ENCODE measurements around the gene STMN1. TPM values are rescaled to one million over a fixed set of nuclear protein-coding genes. Genes with fewer than 3 reads are reported as not detected.

STMN1 gene
- total RNA-seq, 4 donors from 2014 or later = 21.8 to 33.6 (median 28.1) TPM

DNA sequence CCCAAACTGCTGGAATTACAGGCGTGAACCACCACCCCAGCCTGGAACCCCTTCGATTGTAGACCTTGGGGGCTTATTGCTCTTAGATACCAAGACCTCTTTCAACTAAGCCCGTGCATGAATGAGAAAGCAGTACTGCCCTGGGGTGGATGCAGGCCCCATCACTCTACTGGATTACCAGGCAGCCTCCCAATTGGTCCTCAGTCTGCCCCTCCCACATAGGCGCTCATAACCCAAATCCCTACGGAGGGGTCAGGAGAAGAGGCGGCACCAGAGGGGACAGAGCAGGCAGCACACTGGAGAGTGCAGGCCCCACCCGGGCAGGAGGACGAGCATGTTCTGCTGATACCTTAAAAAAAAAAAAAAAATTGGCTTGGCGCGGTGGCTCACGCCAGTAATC lies 12.4 kb upstream of the STMN1 start:
- TF ChIP-seq, protein P1, sequence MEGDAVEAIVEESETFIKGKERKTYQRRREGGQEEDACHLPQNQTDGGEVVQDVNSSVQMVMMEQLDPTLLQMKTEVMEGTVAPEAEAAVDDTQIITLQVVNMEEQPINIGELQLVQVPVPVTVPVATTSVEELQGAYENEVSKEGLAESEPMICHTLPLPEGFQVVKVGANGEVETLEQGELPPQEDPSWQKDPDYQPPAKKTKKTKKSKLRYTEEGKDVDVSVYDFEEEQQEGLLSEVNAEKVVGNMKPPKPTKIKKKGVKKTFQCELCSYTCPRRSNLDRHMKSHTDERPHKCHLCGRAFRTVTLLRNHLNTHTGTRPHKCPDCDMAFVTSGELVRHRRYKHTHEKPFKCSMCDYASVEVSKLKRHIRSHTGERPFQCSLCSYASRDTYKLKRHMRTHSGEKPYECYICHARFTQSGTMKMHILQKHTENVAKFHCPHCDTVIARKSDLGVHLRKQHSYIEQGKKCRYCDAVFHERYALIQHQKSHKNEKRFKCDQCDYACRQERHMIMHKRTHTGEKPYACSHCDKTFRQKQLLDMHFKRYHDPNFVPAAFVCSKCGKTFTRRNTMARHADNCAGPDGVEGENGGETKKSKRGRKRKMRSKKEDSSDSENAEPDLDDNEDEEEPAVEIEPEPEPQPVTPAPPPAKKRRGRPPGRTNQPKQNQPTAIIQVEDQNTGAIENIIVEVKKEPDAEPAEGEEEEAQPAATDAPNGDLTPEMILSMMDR (IDR thresholded peaks at IDR 0.05) = no peak
- no peak for TF ChIP-seq POLR2AphosphoS5 (IDR thresholded peaks at IDR 0.05)
- H3K27me3 ChIP-seq = no peaks in the 10 kb centered on the region
- 92% methylated on average over 11 of the region's 11 CpGs for WGBS

DNA sequence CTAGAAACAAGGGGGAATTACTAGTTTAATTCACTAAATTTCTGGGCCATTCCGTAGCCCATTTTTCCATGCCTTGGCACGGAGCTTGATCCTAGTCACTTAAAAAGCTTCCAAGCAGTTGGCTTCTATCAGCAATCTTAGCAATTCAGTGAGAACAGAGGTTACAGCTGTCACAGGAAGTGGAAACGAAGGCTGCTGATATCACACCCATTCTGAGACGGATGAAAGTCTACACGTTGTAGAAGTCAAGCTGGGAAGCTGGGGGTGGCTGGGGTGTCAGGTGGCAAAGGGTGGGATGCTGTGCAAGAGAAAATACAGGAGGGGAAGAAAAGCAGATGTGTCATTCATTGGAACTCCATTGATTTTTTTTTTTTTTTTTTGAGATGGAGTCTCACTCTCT lies 11.8 kb upstream of the STMN1 start:
- Histone ChIP-seq H3K27ac (no peak overlapping the region), H3K9me3 (no peaks in the 10 kb centered on the region), H3K4me1 (peaks cover 13% of the 10 kb centered on the region), H3K36me3 (no peaks in the 10 kb centered on the region), H3K4me3 (no peak overlapping the region), H3K27me3 (no peaks in the 10 kb centered on the region)
- DNase-seq (ENCODE audit: low spot score in 2 of 2) = no peak
- TF ChIP-seq EP300 (IDR thresholded peaks at IDR 0.05) (no peak), POLR2AphosphoS5 (IDR thresholded peaks at IDR 0.05) (no peak), POLR2A (IDR thresholded peaks at IDR 0.05) (no peak)
- TF ChIP-seq, protein P1 (IDR thresholded peaks at IDR 0.05) = no peak
- 60% methylated on average over 5 of the region's 5 CpGs for WGBS

More for the DNA sequence above, 12.4 kb upstream of the STMN1 start:
- no peak for DNase-seq (ENCODE audit: low spot score in 2 of 2)
- Histone ChIP-seq H3K36me3 (no peaks in the 10 kb centered on the region), H3K27ac (no peak overlapping the region), H3K4me3 (no peak overlapping the region), H3K9me3 (no peaks in the 10 kb centered on the region), H3K4me1 (peaks cover 19% of the 10 kb centered on the region)

DNA sequence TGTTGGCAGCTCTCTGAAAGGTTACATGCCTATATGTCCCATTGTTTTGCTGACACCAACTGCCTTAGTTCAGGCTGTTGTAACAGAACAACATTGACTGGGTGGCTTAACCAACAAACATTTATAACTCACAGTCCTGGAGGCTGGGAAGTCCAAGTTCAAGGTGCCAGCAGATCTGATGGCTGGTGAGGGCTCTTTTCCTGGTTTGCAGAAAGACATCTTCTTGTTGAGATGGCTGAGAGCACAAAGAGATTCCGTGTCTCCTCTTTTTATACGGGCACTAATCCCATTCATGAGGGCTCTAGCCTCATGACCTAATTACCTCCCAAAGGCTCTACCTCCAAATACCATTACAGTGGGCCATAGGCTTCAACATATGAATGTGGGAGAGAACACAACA lies 10.2 kb upstream of the STMN1 start:
- Histone ChIP-seq H3K36me3 (no peaks in the 10 kb centered on the region), H3K4me3 (no peak overlapping the region), H3K4me1 (no peaks in the 10 kb centered on the region), H3K9me3 (no peaks in the 10 kb centered on the region), H3K27ac (no peak overlapping the region), H3K27me3 (no peaks in the 10 kb centered on the region)
- 96% methylated on average over 2 of the region's 2 CpGs for WGBS
- no peak for DNase-seq (ENCODE audit: low spot score in 2 of 2)
- TF ChIP-seq POLR2AphosphoS5 (IDR thresholded peaks at IDR 0.05) (no peak), POLR2A (IDR thresholded peaks at IDR 0.05) (no peak), EP300 (IDR thresholded peaks at IDR 0.05) (no peak)
- TF ChIP-seq, protein P1 (IDR thresholded peaks at IDR 0.05) = no peak

DNA sequence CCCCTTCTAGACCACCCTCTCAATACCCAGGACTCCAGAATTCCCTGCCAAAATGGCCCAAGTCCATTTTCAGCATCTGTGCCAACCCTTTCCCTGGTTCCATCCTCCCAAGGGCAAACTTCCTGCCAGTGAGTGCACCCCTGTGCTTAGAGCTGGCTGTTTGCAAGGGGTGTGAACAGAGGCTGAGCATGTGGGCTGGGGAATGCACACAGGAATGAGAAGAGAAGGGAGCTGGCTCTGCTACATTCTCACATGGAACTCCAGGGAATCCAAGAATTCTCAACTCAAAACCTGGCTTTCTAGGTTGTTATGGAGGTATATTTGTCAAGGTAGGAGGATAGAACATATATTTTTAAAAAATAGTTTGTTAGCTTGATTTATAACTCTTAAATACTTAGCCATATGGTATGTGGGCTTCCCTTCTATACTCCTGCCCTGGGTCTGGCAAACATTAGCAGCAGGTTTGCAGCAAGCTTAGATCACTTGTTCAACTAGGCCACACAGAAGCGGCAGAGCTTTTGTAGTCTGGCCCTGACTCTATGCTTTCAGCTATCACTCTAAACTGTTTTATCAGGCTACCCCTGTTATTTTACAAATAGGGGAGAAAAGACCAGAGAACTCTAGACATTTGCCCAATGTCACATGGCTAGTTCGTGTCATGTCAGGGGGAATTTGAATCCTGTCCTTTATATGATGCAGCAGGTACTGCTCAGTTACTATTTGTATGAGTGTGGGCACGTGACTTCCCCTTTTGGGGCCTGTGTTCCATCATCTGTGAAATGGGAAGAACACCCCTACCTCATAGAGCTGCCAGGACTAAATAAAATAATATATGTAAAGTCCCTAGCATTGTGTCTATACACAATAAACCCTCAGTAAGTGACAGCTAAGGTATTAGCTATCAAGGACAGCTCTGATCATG lies 8.1 kb upstream of the STMN1 start:
- Histone ChIP-seq H3K4me3 (no peak overlapping the region), H3K4me1 (no peaks in the 10 kb centered on the region), H3K27ac (no peak overlapping the region), H3K36me3 (no peaks in the 10 kb centered on the region), H3K9me3 (no peaks in the 10 kb centered on the region), H3K27me3 (no peaks in the 10 kb centered on the region)
- WGBS = 92% methylated on average over 3 of the region's 3 CpGs
- TF ChIP-seq, protein P1 (IDR thresholded peaks at IDR 0.05) = no peak
- no peak for TF ChIP-seq EP300 (IDR thresholded peaks at IDR 0.05)
- no peak for TF ChIP-seq POLR2AphosphoS5 (IDR thresholded peaks at IDR 0.05)
- TF ChIP-seq POLR2A (IDR thresholded peaks at IDR 0.05) = no peak
- no peak for DNase-seq (ENCODE audit: low spot score in 2 of 2)

DNA sequence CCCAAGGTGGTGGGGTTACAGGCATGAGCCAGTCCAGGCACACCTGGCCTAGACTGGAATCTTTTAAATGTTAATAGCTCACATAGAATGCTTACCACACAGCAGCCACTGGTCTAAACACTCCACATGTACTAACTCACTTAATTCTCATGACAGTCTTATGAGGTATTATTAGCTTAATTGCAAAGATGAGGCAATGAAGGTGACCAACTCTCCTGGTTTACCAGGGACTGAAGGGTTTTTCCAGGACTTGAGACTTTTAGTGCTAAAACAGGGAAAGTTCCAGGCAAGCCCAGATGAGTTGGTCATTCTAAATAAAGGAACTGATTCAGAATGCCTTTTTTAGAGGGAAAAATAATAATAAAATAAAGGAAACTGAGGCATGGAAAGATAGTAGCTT lies 7.0 kb upstream of the STMN1 start:
- Histone ChIP-seq H3K36me3 (no peaks in the 10 kb centered on the region), H3K9me3 (no peaks in the 10 kb centered on the region), H3K4me3 (no peak overlapping the region), H3K27ac (no peak overlapping the region), H3K27me3 (no peaks in the 10 kb centered on the region), H3K4me1 (no peaks in the 10 kb centered on the region)
- no peak for DNase-seq (ENCODE audit: low spot score in 2 of 2)
- TF ChIP-seq, protein P1 (IDR thresholded peaks at IDR 0.05) = no peak
- TF ChIP-seq EP300 (IDR thresholded peaks at IDR 0.05) (no peak), POLR2A (IDR thresholded peaks at IDR 0.05) (no peak), POLR2AphosphoS5 (IDR thresholded peaks at IDR 0.05) (no peak)
